HFFc6 (cell line): ENCODE results near the gene CTDSPL2. TPM values are rescaled to one million over a fixed set of nuclear protein-coding genes. Genes with fewer than 3 reads are reported as not detected.
"Not testable (repeated sequence)": the region's sequence is repeated elsewhere in the genome, so short reads cannot be mapped to it uniquely, and the experiment has no call there.

Source experiments
- DNase-seq: peaks from one replicate; pipeline ENCODE4 v3.0.0-alpha.2; 2018
- H3K27ac Mint-ChIP-seq: 2 replicates; pipeline ENCODE4 v1.8.0; 2020; ENCODE audit warnings: mild to moderate bottlenecking, mixed read lengths
- H3K27me3 Mint-ChIP-seq: 2 replicates; pipeline ENCODE4 v1.8.0; 2021; ENCODE audit warnings: mild to moderate bottlenecking, moderate library complexity, mixed read lengths; ENCODE audit not compliant: insufficient read depth
- H3K36me3 Mint-ChIP-seq: 2 replicates; pipeline ENCODE4 v1.8.0; 2021; ENCODE audit warnings: low read depth, mixed read lengths
- H3K4me1 Mint-ChIP-seq: 2 replicates; pipeline ENCODE4 v1.8.0; 2020; ENCODE audit warnings: low read depth, mixed read lengths
- H3K4me3 Mint-ChIP-seq: 2 replicates; pipeline ENCODE4 v1.8.0; 2020; ENCODE audit warnings: mild to moderate bottlenecking, moderate library complexity, mixed read lengths
- H3K9me3 Mint-ChIP-seq: 2 replicates; pipeline ENCODE4 v1.8.0; 2020; ENCODE audit warnings: mild to moderate bottlenecking, mixed read lengths
- CTCF ChIP-seq: fragments of 200-600 bp; sonication (generic); IDR thresholded peaks from 2 replicates; pipeline ENCODE4 v1.5.0; 2021; ENCODE audit warnings: antibody characterized with exemption, mild to moderate bottlenecking
- total RNA-seq, 6 experiments: library from RNA; stranded (reverse); fragmentation: NEBNext Ultra II Directional; extraction: Animal tissue kit (Norgen Biotek cat#: 25700); gene quantifications; 2 replicates in 1 of 6; 3 replicates in 5 of 6; pipeline ENCODE4 v1.2.3, GENCODE V29; 2021

CTDSPL2 gene
- total RNA-seq, 6 experiments from 2014 or later = 19.8 to 32.7 (median 30.6) TPM

- peaks cover 49% of the 10 kb centered on the region for H3K36me3 Mint-ChIP-seq
- DNase-seq = peak; percentile 83
- peaks cover 44% of the 10 kb centered on the region for H3K4me1 Mint-ChIP-seq
- H3K27ac Mint-ChIP-seq = peak overlapping the region; percentile 98
- TF ChIP-seq CTCF = peak; percentile 68
- no peaks in the 10 kb centered on the region for H3K9me3 Mint-ChIP-seq
- peak overlapping the region; percentile 95 for H3K4me3 Mint-ChIP-seq
- peaks cover 5% of the 10 kb centered on the region for H3K27me3 Mint-ChIP-seq
These were observed 109.0 kb downstream of the CTDSPL2 start for GRCh38 chr15:44536302-44536961.

GRCh38 chr15:44536962-44537734 is 109.7 kb downstream of the CTDSPL2 start, which contains the start of gene EIF3J:
EIF3J (plus strand) TSS chr15:44537147; CDS start chr15:44537195, 48 bp downstream.
- H3K27ac Mint-ChIP-seq = peak within 1 kb of the TSS; percentile 98
- H3K4me3 Mint-ChIP-seq = peak within 1 kb of the TSS; percentile 95
- peaks cover 52% of the 10 kb centered on the region for H3K4me1 Mint-ChIP-seq
- no peak for TF ChIP-seq CTCF
- no peaks in the 10 kb centered on the region for H3K9me3 Mint-ChIP-seq
- H3K36me3 Mint-ChIP-seq = peaks cover 53% of the 10 kb centered on the region
- peak; percentile 95 for DNase-seq
- peaks cover 5% of the 10 kb centered on the region for H3K27me3 Mint-ChIP-seq

GRCh38 chr15:44537735-44538240 is 110.4 kb downstream of the CTDSPL2 start:
- Mint-ChIP-seq H3K27ac (peak overlapping the region; percentile 98), H3K4me1 (peaks cover 58% of the 10 kb centered on the region), H3K9me3 (no peaks in the 10 kb centered on the region), H3K36me3 (peaks cover 57% of the 10 kb centered on the region), H3K27me3 (peaks cover 5% of the 10 kb centered on the region), H3K4me3 (peak overlapping the region; percentile 95)
- peak; percentile 24 for TF ChIP-seq CTCF
- DNase-seq = no peak

- Mint-ChIP-seq H3K27ac (peak overlapping the region; percentile 65), H3K4me1 (peaks cover 60% of the 10 kb centered on the region), H3K36me3 (peaks cover 45% of the 10 kb centered on the region), H3K4me3 (peak overlapping the region; percentile 75), H3K9me3 (no peaks in the 10 kb centered on the region), H3K27me3 (peaks cover 1% of the 10 kb centered on the region)
- DNase-seq = peak; percentile 79
- TF ChIP-seq CTCF = no peak
These were observed 114.0 kb downstream of the CTDSPL2 start for GRCh38 chr15:44541282-44541958.

GRCh38 chr15:44542596-44542995 is 115.2 kb downstream of the CTDSPL2 start:
- peak overlapping the region; percentile 75; the same call in 1 of the 2 replicates for H3K4me3 Mint-ChIP-seq
- H3K27ac Mint-ChIP-seq = peak overlapping the region; percentile 41; the same call in 1 of the 2 replicates
- no peak for DNase-seq
- peaks cover 64% of the 10 kb centered on the region for H3K4me1 Mint-ChIP-seq
- H3K27me3 Mint-ChIP-seq = 0 out of 2 replicates have a peak, but pooled peaks cover 1% of the 10 kb centered on the region
- TF ChIP-seq CTCF = no peak
- peaks cover 44% of the 10 kb centered on the region for H3K36me3 Mint-ChIP-seq
- H3K9me3 Mint-ChIP-seq = no peaks in the 10 kb centered on the region

GRCh38 chr15:44544745-44545144 is 117.3 kb downstream of the CTDSPL2 start:
- H3K9me3 Mint-ChIP-seq, H3K27me3 Mint-ChIP-seq, H3K4me3 Mint-ChIP-seq, H3K27ac Mint-ChIP-seq, DNase-seq: not testable (repeated sequence)
- Mint-ChIP-seq H3K4me1 (peaks cover 51% of the 10 kb centered on the region), H3K36me3 (peaks cover 32% of the 10 kb centered on the region)
